KBM-7 (cell line): ENCODE measurements around the gene SETD3.
"Not testable (repeated sequence)": the region's sequence is repeated elsewhere in the genome, so short reads cannot be mapped to it uniquely, and the experiment has no call there.

Experiments
- DNase-seq: peaks from one replicate; pipeline ENCODE4 v3.0.0-alpha.2; 2015
- in situ Hi-C: fragments of 300-500 bp; cut with MboI; formaldehyde crosslinking; loops from 2 replicates; pipeline ENCODE4 v1.14.3; 2020; ENCODE audit warnings: low sequenced_read_pairs, low pct_unique_long_range_greater_than_20kb, mixed read lengths

Gene SETD3

DNA sequence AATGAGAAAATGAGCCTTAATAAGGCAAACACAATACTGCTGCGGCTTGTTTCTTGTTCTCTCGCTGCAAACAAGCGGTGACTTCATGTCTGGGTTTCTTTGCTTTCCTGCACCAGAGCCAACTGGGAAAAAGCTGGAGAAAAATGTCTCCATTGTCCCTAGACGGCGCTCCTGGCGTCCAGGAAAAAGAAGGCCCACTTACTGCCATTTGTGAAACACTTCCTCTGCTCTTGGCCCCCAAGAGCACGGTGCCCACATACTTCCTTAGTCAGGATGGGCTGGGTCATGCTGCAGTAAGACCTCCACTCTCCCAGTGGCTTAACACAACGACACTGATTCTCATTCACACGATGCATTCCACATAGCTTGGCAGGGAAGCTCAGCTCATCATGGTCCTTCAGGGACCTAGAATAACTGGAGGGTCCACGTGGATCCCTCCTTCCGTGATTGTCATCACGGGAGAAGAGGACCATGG, 122.7 kb downstream of the SETD3 start:
- in situ Hi-C loops = no loop called here
- DNase-seq = no peak

DNA sequence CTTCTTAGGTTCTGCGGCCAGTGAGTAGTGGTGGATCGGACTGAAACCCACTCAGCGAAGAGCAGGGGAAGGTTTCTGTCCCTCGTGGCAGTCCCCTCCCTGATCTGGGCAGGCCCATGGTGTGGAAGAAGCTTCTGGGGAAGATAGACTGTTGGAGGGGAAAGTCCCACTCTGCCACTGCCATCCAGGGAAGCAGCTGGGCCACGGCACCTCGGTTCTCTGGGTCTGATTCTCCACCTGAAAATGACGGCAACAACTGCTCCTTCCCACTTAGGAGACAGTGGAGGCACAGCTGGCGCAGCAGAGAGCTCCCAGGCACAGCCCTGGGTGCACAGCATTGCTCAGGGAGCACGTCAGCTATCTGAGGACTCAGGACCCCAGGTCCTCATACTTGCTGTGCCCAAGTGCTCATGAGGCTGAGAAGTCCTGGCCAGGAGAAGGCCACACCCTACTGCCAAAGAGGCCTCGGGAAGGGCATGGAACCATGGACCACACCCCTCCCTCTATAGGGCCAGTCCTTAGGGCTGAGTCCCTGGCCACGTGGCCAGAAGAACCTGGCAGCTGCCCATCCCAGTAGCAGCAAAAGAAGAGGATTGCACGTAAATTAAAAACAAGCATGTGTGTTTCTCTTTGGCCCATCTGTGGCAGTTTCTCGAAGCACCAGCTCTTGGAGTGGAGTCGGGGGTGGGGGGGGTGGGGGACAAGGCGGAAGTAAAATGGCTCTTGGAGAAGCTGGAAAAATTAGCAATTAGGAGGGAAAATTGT, 123.3 kb downstream of the SETD3 start:
- no peak for DNase-seq
- in situ Hi-C loops = no loop called here

DNA sequence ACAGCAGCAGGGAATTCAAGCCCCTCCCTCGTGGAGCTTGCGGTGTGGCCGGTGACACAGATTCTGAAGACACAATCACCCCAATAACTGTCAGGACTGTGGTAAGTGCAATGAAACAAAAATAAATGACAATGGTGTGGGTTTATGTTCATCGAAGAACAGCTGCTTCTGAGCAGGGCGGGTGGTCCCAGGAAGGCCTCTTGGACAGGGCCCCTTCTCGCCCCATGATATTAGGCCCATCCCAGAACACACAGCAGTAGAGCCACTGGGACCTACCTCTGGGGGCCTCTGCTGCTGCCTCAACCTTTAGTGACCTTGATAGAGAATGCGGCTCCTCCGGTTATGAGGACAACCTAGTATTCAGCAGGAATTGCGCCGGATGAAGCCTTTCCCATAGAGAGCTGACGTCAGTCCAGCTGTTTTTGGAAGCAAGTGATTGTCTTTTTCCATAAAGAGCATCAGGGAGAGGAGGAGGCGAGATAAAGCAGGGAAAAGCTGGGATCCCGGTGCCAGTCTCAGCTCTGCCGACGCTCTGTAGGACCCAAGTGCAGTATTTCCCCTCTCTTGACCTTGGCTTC, 124.5 kb downstream of the SETD3 start:
- DNase-seq = no peak
- in situ Hi-C loops = no loop called here

DNA sequence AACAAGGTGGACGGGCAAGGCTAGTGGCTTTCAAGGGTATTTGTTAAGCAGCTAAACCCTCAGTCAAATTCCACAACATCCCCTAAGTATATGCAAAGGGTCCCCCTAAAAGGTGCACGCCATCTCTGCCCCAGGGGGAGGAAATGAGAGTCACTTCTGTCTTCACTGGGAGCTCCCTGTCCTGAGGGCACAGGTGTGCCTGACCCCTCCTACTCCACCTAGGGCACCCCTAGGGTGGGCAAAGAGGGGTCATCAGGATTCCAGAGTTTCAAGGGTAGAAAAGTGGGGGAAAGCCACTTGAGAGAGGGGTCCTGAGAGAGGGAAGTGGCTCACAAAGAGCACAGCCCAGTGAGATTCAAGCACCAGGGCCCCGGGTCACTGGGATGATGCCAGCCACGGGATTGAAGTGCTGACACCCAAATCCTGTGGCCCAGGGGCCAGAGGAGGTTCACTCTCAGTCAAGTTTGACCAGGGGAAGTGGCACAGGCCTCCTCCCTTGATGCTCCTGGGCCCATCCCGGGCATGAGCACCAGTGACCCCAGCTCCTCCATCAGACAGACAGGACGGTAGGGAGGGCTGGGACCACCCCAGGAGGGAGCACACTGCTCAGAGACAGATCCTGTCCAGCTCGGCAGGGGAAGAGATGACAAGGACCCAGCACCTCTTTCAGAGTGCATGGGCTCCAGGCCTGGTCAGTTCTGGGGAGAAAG, 126.3 kb downstream of the SETD3 start:
- no peak for DNase-seq
- in situ Hi-C loops = no loop called here

DNA sequence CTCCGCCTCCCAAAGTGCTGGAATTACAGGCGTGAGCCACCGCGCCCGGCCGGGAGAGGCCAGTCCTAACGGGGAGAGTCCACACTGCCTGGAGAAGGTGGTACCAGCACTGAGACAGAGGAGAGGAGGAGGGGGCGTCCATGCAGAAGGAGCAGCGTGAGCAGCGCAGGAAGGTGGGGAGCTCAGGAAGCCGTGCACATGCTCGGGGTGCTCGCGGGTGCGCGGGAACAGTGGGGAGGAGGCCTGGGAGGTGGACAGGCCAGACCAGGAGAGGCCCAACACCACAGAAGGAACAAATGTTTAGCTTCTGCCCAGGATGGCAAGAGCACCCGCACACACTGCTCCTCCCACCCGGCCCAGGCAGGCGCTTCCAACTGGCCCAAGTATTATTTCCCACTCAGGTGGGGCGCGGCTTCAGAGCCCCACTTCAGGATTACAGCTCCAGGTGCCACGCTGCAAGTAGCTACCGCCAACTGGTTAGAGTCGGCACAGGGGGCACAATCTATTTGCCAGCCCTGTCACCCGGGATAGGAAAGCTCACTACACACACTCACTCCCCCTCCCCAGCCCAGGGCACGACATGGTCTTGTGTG, 127.9 kb downstream of the SETD3 start:
- in situ Hi-C loops = no loop called here
- DNase-seq = no peak

DNA sequence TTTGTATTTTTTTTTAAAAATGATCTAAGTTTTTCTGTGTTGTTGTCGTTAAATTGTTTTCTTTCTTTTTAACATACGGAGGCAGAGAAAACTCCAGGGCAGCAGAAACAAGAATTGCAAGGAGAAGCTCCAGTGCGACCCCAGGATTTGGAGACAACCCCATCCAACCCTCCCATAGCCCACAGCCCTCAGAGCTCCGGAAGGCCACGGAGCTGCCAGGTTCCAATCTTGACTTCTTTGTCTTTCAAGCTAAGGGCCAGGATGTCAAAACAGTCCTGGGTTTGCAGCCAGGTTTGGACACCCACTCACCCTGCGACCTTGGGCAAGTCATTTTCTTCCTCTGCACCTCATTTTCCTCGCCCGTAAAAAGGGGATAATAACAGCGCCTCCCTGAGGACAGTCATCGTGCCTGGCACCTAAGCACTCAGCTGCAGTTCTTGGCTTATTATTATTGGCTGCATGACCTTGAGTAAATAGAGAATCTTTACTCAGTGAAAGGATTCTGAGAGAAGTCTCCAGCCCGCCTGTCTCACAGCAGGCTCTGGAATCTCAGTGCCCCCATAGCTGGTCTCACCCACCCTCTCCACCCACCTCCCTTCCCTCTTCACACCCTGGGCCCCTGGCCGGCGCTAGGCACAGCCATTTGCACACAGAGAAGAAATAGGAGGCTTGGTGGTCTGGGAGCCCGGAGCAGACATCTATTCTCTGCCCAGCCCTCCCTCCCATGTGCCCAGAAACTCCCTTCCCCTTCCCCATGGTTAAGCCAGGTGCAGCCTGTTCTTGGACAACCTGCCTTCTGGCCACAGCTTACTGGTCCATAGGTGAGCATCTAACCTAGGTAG, 129.3 kb downstream of the SETD3 start:
- DNase-seq = no peak
- in situ Hi-C loops = no loop called here

DNA sequence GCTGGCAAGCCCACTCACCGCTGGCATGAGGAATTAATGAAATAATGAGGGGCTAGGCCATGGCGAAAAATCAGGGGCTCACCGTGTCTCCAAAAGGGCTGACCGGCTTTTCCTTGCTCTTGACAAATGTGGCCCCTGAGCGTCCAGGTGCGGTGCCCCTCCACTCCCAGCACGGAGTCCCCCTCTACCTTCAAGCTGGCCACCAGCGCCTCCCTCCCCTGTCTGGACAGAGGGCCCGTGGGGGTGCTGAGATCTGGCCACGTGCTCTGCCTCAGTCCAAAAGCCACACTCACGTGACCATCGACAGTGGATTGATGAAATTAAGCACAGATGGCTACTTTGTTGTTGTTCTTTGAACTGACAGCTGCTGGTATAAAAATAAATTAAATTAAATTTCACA, 129.9 kb downstream of the SETD3 start:
- DNase-seq = no peak
- in situ Hi-C loops = no loop called here

DNA sequence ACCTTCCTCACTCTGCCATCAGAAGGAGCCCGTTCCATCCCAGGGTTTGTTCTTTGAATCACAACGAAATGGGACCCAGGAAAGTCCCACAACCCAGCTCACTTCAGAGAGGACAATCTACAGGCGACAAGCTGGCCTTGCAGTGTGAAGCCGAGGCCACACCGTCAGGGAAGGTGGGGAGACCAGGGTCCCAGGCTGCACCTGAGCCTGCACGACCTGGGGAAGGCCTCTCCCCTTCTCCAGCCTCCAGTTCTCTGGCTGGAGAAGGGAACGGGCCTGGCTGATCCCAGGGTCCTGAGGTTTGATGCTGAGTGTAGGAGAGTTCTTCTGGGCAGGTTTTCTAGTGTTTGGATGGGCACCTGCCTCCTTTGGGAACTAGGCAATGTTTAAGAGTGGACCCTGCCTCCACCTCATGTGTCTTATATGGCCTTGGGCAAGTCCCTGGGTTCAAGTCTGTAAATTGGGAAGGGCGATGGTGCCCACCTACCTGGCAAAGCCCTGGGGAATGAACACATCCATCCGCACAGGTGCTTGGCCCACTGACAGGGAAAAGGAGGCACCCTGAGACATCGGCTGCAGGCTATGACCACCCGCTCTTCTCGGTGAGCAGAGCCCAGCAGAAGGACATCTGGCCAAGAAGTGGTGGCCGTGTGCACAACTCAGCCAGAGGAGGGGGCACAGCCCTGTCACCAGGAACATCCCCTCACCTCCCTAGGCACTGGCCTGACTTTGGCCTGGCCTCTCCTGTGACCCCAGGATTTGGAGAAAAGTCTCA, 130.8 kb downstream of the SETD3 start:
- DNase-seq = no peak
- in situ Hi-C loops = no loop called here

DNA sequence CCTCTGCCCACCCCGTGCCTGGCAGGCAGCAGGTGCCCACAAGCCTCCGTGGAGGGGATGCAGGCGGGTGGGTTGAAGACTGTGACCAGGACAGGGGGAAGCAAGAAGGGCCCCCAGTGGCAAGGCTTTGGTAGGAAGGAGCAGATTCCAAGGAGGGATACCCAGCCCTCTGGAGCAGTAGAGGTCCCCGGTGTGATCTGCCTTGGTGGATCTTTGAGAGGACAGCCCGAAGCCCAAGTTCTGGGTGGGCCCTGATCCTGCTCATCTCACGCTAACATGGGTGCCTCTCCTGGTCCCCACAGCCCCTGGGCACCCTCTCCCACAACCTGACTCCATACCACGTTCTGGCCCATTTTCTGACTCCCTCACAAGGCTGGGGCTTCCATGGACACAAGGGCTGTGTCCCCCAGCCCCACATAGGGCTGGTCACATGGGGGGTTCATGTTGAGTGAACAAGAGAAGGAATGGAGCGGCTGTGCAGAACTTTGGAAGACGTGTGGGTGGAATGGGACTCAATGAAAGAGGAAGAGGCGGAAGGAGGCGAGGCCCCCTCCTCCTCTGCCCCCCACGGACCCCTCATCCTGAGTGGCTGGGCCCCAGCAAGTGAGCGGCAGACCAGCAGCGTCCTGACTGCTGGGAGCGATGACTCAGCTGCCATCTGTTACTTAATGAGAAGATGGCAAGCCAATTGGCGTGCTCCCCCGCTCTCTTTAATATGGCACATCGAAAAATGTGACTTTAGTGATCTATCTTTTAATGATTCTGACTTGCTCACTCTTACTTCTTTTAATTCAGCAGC, 131.6 kb downstream of the SETD3 start:
- in situ Hi-C loops = no loop called here
- no peak for DNase-seq

DNA sequence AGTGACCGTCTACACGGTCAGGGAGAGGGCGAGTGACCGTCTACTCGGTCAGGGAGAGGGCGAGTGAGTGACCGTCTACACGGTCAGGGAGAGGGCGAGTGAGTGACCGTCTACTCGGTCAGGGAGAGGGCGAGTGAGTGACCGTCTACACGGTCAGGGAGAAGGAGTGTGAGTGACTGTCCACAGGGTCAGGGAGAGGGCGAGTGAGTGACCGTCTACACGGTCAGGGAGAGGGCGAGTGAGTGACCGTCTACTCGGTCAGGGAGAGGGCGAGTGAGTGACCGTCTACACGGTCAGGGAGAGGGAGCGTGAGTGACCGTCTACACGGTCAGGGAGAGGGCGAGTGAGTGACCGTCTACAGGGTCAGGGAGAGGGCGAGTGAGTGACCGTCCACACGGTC, 132.4 kb downstream of the SETD3 start:
- DNase-seq, in situ Hi-C loops: not testable (repeated sequence)
